ENCODE measurements around the gene PRAMEF13.
"Not testable (repeated sequence)": the region's sequence is repeated elsewhere in the genome, so short reads cannot be mapped to it uniquely, and the experiment has no call there.

DNA sequence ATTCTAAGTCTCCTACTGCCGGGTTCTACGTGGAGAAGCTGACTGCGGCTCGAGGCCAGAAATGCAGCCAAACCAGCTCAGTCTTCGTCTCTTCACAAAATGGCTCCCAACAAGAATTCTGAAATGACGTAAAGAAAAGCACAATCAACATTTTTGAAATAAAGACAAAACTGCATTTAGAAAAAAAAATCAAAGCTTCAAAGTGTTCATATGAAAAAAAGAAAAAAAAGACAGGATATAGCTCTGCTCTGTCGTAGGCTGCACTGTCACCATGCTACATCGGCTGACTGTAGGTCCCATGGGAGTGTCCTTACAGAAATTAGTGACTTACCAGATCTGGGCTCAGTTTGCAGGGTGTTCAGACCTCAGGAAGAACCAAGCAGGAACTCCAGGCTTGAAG lies 35.7 kb downstream of the PRAMEF13 start, which contains the start of gene HNRNPCL4:
- not testable (repeated sequence) for TF ChIP-seq POLR2A (IDR thresholded peaks at IDR 0.05; ENCODE audit: low read depth, low read length); PAX5 (IDR thresholded peaks at IDR 0.05; ENCODE audit: insufficient read depth, low read length, severe bottlenecking); POLR2AphosphoS5 (IDR thresholded peaks at IDR 0.05; ENCODE audit: low read depth, low read length); TAF1 (IDR thresholded peaks at IDR 0.05; ENCODE audit: low read depth, low read length); SPI1 (IDR thresholded peaks at IDR 0.05; ENCODE audit: low read depth, low read length)
